ENCODE results near the gene ATG13. TPM values are rescaled to one million over a fixed set of nuclear protein-coding genes. Genes with fewer than 3 reads are reported as not detected.

ATG13 gene
- total RNA-seq (2012; rRNA removed): 32.2 and 43.0 TPM in 2 replicates
- polyA plus RNA-seq (2012; rRNA removed): 49.7 and 56.2 TPM in 2 replicates
- 37.6 and 46.1 TPM in 2 replicates for polyA plus RNA-seq (2012; cell fraction: cytosol; rRNA removed)
- polyA plus RNA-seq (2012; cell fraction: nucleus; rRNA removed; ENCODE audit: low replicate concordance): 62.8 and 74.0 TPM in 2 replicates
- Bru-seq, nascent RNA: percentile 79 among the genes with signal in this experiment
- BruChase-seq, experiment 1, labeled RNA remaining after a 6-hour chase: percentile 82 among the genes with signal in this experiment
- percentile 72 among the genes with signal in this experiment for BruChase-seq, experiment 2, labeled RNA remaining after a 2-hour chase
- long read RNA-seq, full-length matches to known transcripts: 7 of 31 reads
- long read RNA-seq, partial matches to known transcripts: 7 of 31 reads
- long read RNA-seq, other reads (novel, unspliced or antisense): 17 of 31 reads

DNA sequence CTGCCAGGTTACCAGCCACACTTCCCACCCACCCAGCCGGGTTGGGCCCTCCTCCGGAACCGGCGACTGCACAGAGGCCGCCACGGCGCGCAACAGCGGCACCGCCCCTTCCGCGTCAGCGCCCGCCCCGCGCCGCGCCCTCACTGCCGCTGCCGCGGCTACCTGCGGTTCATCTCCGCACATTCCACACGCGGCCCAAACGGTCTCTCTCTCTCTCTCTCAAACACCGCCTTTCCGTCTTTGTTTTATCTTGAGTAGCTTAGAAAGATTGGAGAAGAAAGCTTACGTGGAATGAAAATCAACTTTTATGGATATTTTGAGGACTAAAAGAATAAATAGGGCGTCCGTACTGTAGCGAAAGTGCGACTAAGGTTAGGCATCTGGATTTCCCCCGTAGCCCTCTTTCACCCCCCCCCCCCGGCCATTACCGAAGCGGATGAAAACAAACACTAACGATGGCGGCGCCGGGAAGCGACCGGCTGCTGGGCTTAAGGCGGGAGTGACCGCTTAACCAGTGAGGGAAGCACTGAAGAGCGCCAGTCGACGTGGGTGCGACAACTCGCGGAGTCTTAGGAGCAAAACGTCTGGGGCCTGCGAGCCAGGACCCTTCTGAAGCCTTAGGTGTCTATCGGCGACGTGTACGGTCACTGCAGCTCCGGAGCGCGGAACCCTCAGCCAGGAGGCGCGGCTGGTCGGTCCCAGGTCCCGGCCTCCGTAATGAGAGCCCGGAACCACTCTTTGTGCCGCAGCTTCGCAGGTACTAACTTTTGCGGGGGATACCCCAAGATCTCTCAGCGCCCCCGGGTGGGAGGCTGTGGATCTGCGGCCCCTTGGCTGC is at the start of gene ATG13, which contains the start of gene HARBI1:
TSS of gene ATG13 (plus strand) at position 420 of the 838 bp plus-strand sequence. CDS start 26,739 bp downstream, outside the sequence.
TSS of gene HARBI1 (minus strand) at position 94 of the 838 bp plus-strand sequence. CDS start 990 bp downstream, outside the sequence.
- H4K20me1 ChIP-seq (ENCODE audit: insufficient read depth, low read length): no peaks in the 10 kb centered on the region
- peak within 1 kb of the TSS; percentile 82 for H3K27ac ChIP-seq (ENCODE audit: insufficient read depth, low read length)
- H4K91ac ChIP-seq (ENCODE audit: insufficient read depth, low read depth, low read length): peak within 1 kb of the TSS; percentile 89
- peak within 1 kb of the TSS; percentile 98 for H3K4me2 ChIP-seq (ENCODE audit: low read depth, low read length)
- peak within 1 kb of the TSS; percentile 98 for H3K14ac ChIP-seq (replicated peaks; ENCODE audit: low read depth, low read length)
- peak within 1 kb of the TSS; percentile 96; the same call in 1 of the 2 replicates for H2BK20ac ChIP-seq (ENCODE audit: low read depth, low read length)
- H2BK120ac ChIP-seq (ENCODE audit: low read depth, low read length): peak within 1 kb of the TSS; percentile 98
- in situ Hi-C loops (cut with MboI; ENCODE audit: low sequenced_read_pairs) (no loop called here), intact Hi-C loops (cut with micrococcal nuclease) (loop anchor here (1.0 kb wide), 1 partner anchor 228 kb away; no protein-coding TSS in a partner anchor), dilution Hi-C loops (cut with HindIII; ENCODE audit: low sequenced_read_pairs, unreplicated experiment) (no loop called here)
- peaks cover 16 to 47% of the 10 kb centered on the region in 2 experiments for H3K79me1 ChIP-seq (ENCODE audit: low read depth in 1 of 2, low read length in 2 of 2)
- H2AK5ac ChIP-seq (ENCODE audit: low read depth, low read length): peak within 1 kb of the TSS; percentile 83; the same call in 1 of the 2 replicates
- H3K18ac ChIP-seq (ENCODE audit: low read depth, low read length): peak within 1 kb of the TSS; percentile 84
- H3K9me3 ChIP-seq (ENCODE audit: control insufficient read depth, insufficient read depth, low read length): no peaks in the 10 kb centered on the region
- no peaks in the 10 kb centered on the region for H3K27me3 ChIP-seq (ENCODE audit: control insufficient read depth, insufficient read depth, low read length)
- ChIA-PET POLR2A (ENCODE audit: unreplicated experiment) (no interaction called here), CTCF (interaction anchor here (0.6 to 1.3 kb wide), 5 partner anchors 11 to 76 kb away, joined by 3 to 6 read pairs (median 3); no protein-coding TSS in a partner anchor)
- H2AFZ ChIP-seq (replicated peaks; ENCODE audit: low read length, poor library complexity): peak within 1 kb of the TSS; percentile 97
- peak within 1 kb of the TSS; percentile 100 for H3K56ac ChIP-seq (ENCODE audit: extremely low read depth, insufficient read depth, low read length)
- H2AK9ac ChIP-seq (replicated peaks; ENCODE audit: low read depth, low read length, poor library complexity): peak within 1 kb of the TSS; percentile 90
- peak within 1 kb of the TSS; percentile 90 for H3K4me3 ChIP-seq (ENCODE audit: insufficient read depth, low read depth, low read length)
- peak; percentile 85 for DNase-seq
- peak within 1 kb of the TSS; percentile 95 for H2BK5ac ChIP-seq (ENCODE audit: low read depth, low read length, poor library complexity, severe bottlenecking)
- peaks cover 1% of the 10 kb centered on the region; the same call in 1 of the 2 replicates for H3K36me3 ChIP-seq (ENCODE audit: control insufficient read depth, insufficient read depth, low read length)
- H4K5ac ChIP-seq (ENCODE audit: low read depth, low read length): peak within 1 kb of the TSS; percentile 85
- peak; percentile 99 for ATAC-seq (ENCODE audit: low read depth)
- WGBS, 2 experiments (ENCODE audit: extremely low coverage in 2 of 2, insufficient read length in 1 of 2): 1% methylated on average over 29 of the region's 72 CpGs; no CpG with 5 or more reads in 1 of the 2 experiments
- H3K9me1 ChIP-seq (ENCODE audit: insufficient read depth, low read length): peaks cover 6% of the 10 kb centered on the region; the same call in 1 of the 2 replicates
- H2BK15ac ChIP-seq (ENCODE audit: low read depth, low read length): peak within 1 kb of the TSS; percentile 68; the same call in 1 of the 3 replicates
- H3K9ac ChIP-seq (ENCODE audit: low read depth, low read length): peak within 1 kb of the TSS; percentile 91
- peak within 1 kb of the TSS; percentile 95 for H3K23ac ChIP-seq (ENCODE audit: low read depth, low read length)
- H3K4ac ChIP-seq (ENCODE audit: low read depth, low read length): peak within 1 kb of the TSS; percentile 98
- H4K8ac ChIP-seq (ENCODE audit: low read depth in 2 of 2, low read length in 2 of 2): peak within 1 kb of the TSS; percentile 95 to 100
- peaks cover 5% of the 10 kb centered on the region; the same call in 1 of the 2 replicates for H3K4me1 ChIP-seq (ENCODE audit: control insufficient read depth, insufficient read depth, low read length)
- TSS peak; percentile 68 for BruUV-seq (replicated peaks)
- TF ChIP-seq, protein P1, sequence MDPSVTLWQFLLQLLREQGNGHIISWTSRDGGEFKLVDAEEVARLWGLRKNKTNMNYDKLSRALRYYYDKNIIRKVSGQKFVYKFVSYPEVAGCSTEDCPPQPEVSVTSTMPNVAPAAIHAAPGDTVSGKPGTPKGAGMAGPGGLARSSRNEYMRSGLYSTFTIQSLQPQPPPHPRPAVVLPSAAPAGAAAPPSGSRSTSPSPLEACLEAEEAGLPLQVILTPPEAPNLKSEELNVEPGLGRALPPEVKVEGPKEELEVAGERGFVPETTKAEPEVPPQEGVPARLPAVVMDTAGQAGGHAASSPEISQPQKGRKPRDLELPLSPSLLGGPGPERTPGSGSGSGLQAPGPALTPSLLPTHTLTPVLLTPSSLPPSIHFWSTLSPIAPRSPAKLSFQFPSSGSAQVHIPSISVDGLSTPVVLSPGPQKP (IDR thresholded peaks at IDR 0.05; ENCODE audit: borderline replicate concordance, low read depth, low read length): no peak
- TF ChIP-seq CHD1 (IDR thresholded peaks at IDR 0.05; ENCODE audit: low read depth, low read length) (0 out of 2 replicates have a peak, but pooled peaks have one; percentile 89), CEBPB (IDR thresholded peaks at IDR 0.05; ENCODE audit: low read depth, low read length) (no peak), BHLHE40 (IDR thresholded peaks at IDR 0.05; ENCODE audit: low read depth, low read length) (peak; percentile 5; the same call in 1 of the 2 replicates), SMC3 (IDR thresholded peaks at IDR 0.05; ENCODE audit: low read depth, low read length) (peak; percentile 56), MAZ (IDR thresholded peaks at IDR 0.05; ENCODE audit: borderline replicate concordance, low read depth, low read length) (peak; percentile 42; the same call in 1 of the 2 replicates), RCOR1 (IDR thresholded peaks at IDR 0.05; ENCODE audit: insufficient replicate concordance, low read length) (no peak), POLR2A (IDR thresholded peaks at IDR 0.05; ENCODE audit: low read depth, low read length) (peak; percentile 68), MXI1 (IDR thresholded peaks at IDR 0.05; ENCODE audit: borderline replicate concordance, low read depth, low read length) (peak; percentile 59; the same call in 1 of the 2 replicates), RAD21 (IDR thresholded peaks at IDR 0.05; ENCODE audit: low read length) (peak; percentile 63)
- TF ChIP-seq, protein P2, sequence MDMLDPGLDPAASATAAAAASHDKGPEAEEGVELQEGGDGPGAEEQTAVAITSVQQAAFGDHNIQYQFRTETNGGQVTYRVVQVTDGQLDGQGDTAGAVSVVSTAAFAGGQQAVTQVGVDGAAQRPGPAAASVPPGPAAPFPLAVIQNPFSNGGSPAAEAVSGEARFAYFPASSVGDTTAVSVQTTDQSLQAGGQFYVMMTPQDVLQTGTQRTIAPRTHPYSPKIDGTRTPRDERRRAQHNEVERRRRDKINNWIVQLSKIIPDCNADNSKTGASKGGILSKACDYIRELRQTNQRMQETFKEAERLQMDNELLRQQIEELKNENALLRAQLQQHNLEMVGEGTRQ (IDR thresholded peaks at IDR 0.05; ENCODE audit: low read depth, low read length): 0 out of 2 replicates have a peak, but pooled peaks have one; percentile 1

Data from IMR-90 (cell line).